Type B pancreatic cell (in vitro differentiated cells): ENCODE data around the gene CASZ1. TPM values are rescaled to one million over a fixed set of nuclear protein-coding genes. Genes with fewer than 3 reads are reported as not detected.

ENCODE experiments used
- DNase-seq: peaks from one replicate; pipeline ENCODE4 v3.0.0; 2021; ENCODE audit warnings: mixed read lengths; ENCODE audit not compliant: unreplicated experiment; ENCODE audit errors: extremely low spot score
- H3K27ac Mint-ChIP-seq: 2 replicates; pipeline ENCODE4 v1.8.0; 2021; ENCODE audit warnings: mild to moderate bottlenecking, mixed read lengths
- H3K27me3 Mint-ChIP-seq: 2 replicates; pipeline ENCODE4 v1.8.0; 2021; ENCODE audit warnings: mixed read lengths
- H3K36me3 Mint-ChIP-seq: 2 replicates; pipeline ENCODE4 v1.8.0; 2021; ENCODE audit warnings: mixed read lengths
- H3K4me1 Mint-ChIP-seq: one replicate; pipeline ENCODE4 v1.8.0; 2021; ENCODE audit warnings: mixed read lengths; ENCODE audit not compliant: unreplicated experiment
- H3K4me3 Mint-ChIP-seq: 2 replicates; pipeline ENCODE4 v1.8.0; 2021; ENCODE audit warnings: mild to moderate bottlenecking, mixed read lengths
- H3K9me3 Mint-ChIP-seq: 2 replicates; pipeline ENCODE4 v1.8.0; 2021; ENCODE audit warnings: mixed read lengths
- total RNA-seq: library from RNA; stranded (reverse); gene quantifications from 2 replicates; pipeline ENCODE4 v1.2.1, GENCODE V29; 2021; ENCODE audit warnings: low replicate concordance
- TF ChIP-seq, protein P1 (sequence below): fragments of 200-600 bp; sonication (generic); conservative IDR thresholded peaks from 2 replicates; pipeline ENCODE4 v1.5.0; 2021; ENCODE audit warnings: antibody characterized with exemption, mild to moderate bottlenecking

The CASZ1 gene
- total RNA-seq, 1 donor from 2014 or later, result 15.7 TPM

DNA sequence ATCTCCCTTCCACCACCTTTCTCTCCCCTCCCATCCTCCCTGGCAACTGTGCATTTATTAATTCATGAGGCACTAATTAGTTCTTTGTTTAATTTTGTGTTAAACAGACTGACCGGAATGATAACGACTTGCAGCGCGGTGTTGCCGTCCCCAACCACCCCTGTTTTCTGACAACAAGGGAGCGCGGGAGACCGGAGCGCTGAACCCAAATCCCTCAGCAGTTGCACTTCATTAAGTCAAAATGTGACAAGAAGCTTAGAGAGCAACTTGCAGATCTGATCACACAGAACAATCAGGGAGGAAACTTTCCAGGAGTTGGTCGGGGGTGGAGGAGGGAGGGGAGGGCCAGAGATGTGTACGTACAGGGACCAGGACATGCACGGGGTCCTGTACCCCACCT lies 89.2 kb downstream of the CASZ1 start:
- DNase-seq, result no peak
- Mint-ChIP-seq H3K4me1 (peaks cover 10% of the 10 kb centered on the region), H3K9me3 (no peaks in the 10 kb centered on the region), H3K27me3 (peaks cover 50% of the 10 kb centered on the region), H3K36me3 (no peaks in the 10 kb centered on the region), H3K27ac (no peak overlapping the region), H3K4me3 (no peak overlapping the region)
- TF ChIP-seq, protein P1, sequence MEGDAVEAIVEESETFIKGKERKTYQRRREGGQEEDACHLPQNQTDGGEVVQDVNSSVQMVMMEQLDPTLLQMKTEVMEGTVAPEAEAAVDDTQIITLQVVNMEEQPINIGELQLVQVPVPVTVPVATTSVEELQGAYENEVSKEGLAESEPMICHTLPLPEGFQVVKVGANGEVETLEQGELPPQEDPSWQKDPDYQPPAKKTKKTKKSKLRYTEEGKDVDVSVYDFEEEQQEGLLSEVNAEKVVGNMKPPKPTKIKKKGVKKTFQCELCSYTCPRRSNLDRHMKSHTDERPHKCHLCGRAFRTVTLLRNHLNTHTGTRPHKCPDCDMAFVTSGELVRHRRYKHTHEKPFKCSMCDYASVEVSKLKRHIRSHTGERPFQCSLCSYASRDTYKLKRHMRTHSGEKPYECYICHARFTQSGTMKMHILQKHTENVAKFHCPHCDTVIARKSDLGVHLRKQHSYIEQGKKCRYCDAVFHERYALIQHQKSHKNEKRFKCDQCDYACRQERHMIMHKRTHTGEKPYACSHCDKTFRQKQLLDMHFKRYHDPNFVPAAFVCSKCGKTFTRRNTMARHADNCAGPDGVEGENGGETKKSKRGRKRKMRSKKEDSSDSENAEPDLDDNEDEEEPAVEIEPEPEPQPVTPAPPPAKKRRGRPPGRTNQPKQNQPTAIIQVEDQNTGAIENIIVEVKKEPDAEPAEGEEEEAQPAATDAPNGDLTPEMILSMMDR, result no peak

- Mint-ChIP-seq H3K4me3 (no peak overlapping the region), H3K27me3 (peaks cover 48% of the 10 kb centered on the region), H3K27ac (no peak overlapping the region), H3K9me3 (no peaks in the 10 kb centered on the region), H3K4me1 (peaks cover 10% of the 10 kb centered on the region), H3K36me3 (no peaks in the 10 kb centered on the region)
- DNase-seq, result no peak
- TF ChIP-seq, protein P1, result no peak
Observed at GRCh38 chr1:10706376-10706913, 90.0 kb downstream of the CASZ1 start.

- H3K4me1 Mint-ChIP-seq, result peaks cover 10% of the 10 kb centered on the region
- TF ChIP-seq, protein P1, result no peak
- peaks cover 48% of the 10 kb centered on the region for H3K27me3 Mint-ChIP-seq
- no peak for DNase-seq
- H3K27ac Mint-ChIP-seq, result peak overlapping the region; percentile 11
- no peak overlapping the region for H3K4me3 Mint-ChIP-seq
- H3K9me3 Mint-ChIP-seq, result no peaks in the 10 kb centered on the region
- no peaks in the 10 kb centered on the region for H3K36me3 Mint-ChIP-seq
Observed at GRCh38 chr1:10705953-10706352, 90.5 kb downstream of the CASZ1 start.

GRCh38 chr1:10704368-10704882 lies 92.0 kb downstream of the CASZ1 start:
- H3K36me3 Mint-ChIP-seq, result no peaks in the 10 kb centered on the region
- H3K27me3 Mint-ChIP-seq, result peaks cover 59% of the 10 kb centered on the region
- H3K4me1 Mint-ChIP-seq, result peaks cover 24% of the 10 kb centered on the region
- peak; percentile 81 for DNase-seq
- no peak overlapping the region for H3K4me3 Mint-ChIP-seq
- H3K27ac Mint-ChIP-seq, result peak overlapping the region; percentile 70
- TF ChIP-seq, protein P1, result no peak
- no peaks in the 10 kb centered on the region for H3K9me3 Mint-ChIP-seq

DNA sequence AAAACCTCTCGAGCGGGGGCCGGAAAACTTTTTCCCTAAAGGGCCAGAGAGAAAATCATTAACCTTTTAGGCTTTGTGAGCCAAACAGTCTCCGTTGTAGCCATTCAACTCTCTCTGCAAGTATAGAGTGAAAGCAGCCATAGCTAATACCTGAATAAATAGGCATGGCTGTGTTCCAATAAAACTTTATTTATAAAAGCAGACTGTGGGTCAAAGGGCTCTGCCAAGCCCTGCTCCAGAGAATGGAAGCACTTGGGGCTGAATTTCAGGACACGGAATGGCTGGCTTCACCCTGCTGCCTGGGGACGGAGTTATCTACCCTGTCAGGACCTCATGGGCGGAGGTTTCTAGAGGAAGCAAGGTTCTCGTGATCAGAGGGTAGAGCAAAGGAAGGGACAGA lies 92.7 kb downstream of the CASZ1 start:
- Mint-ChIP-seq H3K27me3 (peaks cover 59% of the 10 kb centered on the region), H3K4me1 (peaks cover 26% of the 10 kb centered on the region), H3K27ac (peak overlapping the region; percentile 70), H3K36me3 (no peaks in the 10 kb centered on the region), H3K9me3 (no peaks in the 10 kb centered on the region), H3K4me3 (peak overlapping the region; percentile 71)
- DNase-seq, result no peak
- TF ChIP-seq, protein P1, result no peak
